NCI-H524 treated with DMSO at 0.1 percent for 48 hours (cell line): ENCODE measurements around the gene PPHLN1.
A peak's percentile ranks its signal among the peaks of the same experiment; 100 is the strongest.

ENCODE experiments used
- DNase-seq: peaks from one replicate; lab custom pipeline; 2025; lab: John Stamatoyannopoulos, UW

PPHLN1 gene

GRCh38 chr12:42325653-42326474 is at the start of gene PPHLN1, which contains the start of gene ZCRB1:
PPHLN1 (plus strand) TSS chr12:42326167; CDS start chr12:42335903, 9,736 bp downstream.
ZCRB1 (minus strand) TSS chr12:42326094; CDS start chr12:42324102, 1,992 bp downstream.
- peak; percentile 32 for DNase-seq

GRCh38 chr12:42277396-42278127 is 48.4 kb upstream of the PPHLN1 start:
- no peak for DNase-seq

GRCh38 chr12:42278128-42278510 is 47.8 kb upstream of the PPHLN1 start:
- no peak for DNase-seq

GRCh38 chr12:42281278-42281677 is 44.7 kb upstream of the PPHLN1 start:
- DNase-seq = no peak

- DNase-seq = no peak
Observed at GRCh38 chr12:42281844-42282243, 44.1 kb upstream of the PPHLN1 start.

- no peak for DNase-seq
Observed at GRCh38 chr12:42282294-42282693, 43.7 kb upstream of the PPHLN1 start.

GRCh38 chr12:42283739-42284138 is 42.2 kb upstream of the PPHLN1 start:
- no peak for DNase-seq

- DNase-seq = no peak
Observed at GRCh38 chr12:42284157-42284556, 41.8 kb upstream of the PPHLN1 start.

- no peak for DNase-seq
Observed at GRCh38 chr12:42284876-42285275, 41.1 kb upstream of the PPHLN1 start.

GRCh38 chr12:42285431-42285830 is 40.5 kb upstream of the PPHLN1 start:
- DNase-seq = no peak

GRCh38 chr12:42286741-42287140 is 39.2 kb upstream of the PPHLN1 start:
- no peak for DNase-seq

GRCh38 chr12:42288544-42288943 is 37.4 kb upstream of the PPHLN1 start:
- DNase-seq = no peak

GRCh38 chr12:42291680-42292079 is 34.3 kb upstream of the PPHLN1 start:
- DNase-seq = no peak

- no peak for DNase-seq
Observed at GRCh38 chr12:42296503-42297109, 29.4 kb upstream of the PPHLN1 start.

- DNase-seq = no peak
Observed at GRCh38 chr12:42298887-42299286, 27.1 kb upstream of the PPHLN1 start.

- DNase-seq = no peak
Observed at GRCh38 chr12:42299392-42300308, 26.3 kb upstream of the PPHLN1 start.

GRCh38 chr12:42306297-42306696 is 19.7 kb upstream of the PPHLN1 start:
- no peak for DNase-seq

- DNase-seq = no peak
Observed at GRCh38 chr12:42308390-42308789, 17.6 kb upstream of the PPHLN1 start.

- DNase-seq = no peak
Observed at GRCh38 chr12:42309996-42310395, 16.0 kb upstream of the PPHLN1 start.

GRCh38 chr12:42315108-42315507 is 10.9 kb upstream of the PPHLN1 start:
- DNase-seq = no peak

- DNase-seq = no peak
Observed at GRCh38 chr12:42320796-42321195, 5.2 kb upstream of the PPHLN1 start.

GRCh38 chr12:42322567-42322966 is 3.4 kb upstream of the PPHLN1 start:
- DNase-seq = no peak
